ENCODE results near the gene RGS21.

- TF ChIP-seq CTCF (IDR thresholded peaks at IDR 0.05) (peak in 1 of 2 donors; percentile 20), POLR2A (IDR thresholded peaks at IDR 0.05) (no peak), EP300 (IDR thresholded peaks at IDR 0.05) (no peak)
These were observed 5.5 kb upstream of the RGS21 start for GRCh38 chr1:192311281-192311680.

Measured in suprapubic skin (tissue), 3 donors.